Body of pancreas (tissue), 4 donors: ENCODE results near the gene RREB1. TPM values are rescaled to one million over a fixed set of nuclear protein-coding genes. Genes with fewer than 3 reads are reported as not detected.
A peak's percentile ranks its signal among the peaks of the same experiment; 100 is the strongest.

Experiments
- ATAC-seq: fragments of 150-250 bp; one replicate; pipeline ENCODE4 v1.9.1; 2016
- DNase-seq, 4 donors: peaks; one replicate each; pipeline ENCODE4 v3.0.0-alpha.2; 2019
- H3K27ac ChIP-seq, 4 donors: fragments of 200-600 bp; sonication (generic); 1 replicate in 3 of 4; 2 replicates in 1 of 4; pipeline versions ENCODE4 v1.5.1 to v1.6.1; 2016 to 2019; ENCODE audit warnings: mild to moderate bottlenecking in 1 of 4, mixed read lengths in 1 of 4, moderate library complexity in 1 of 4
- H3K27me3 ChIP-seq, 2 donors: fragments of 200-600 bp; sonication (generic); one replicate each; pipeline ENCODE4 v1.6.0; 2016; ENCODE audit warnings: mild to moderate bottlenecking in 1 of 2
- H3K36me3 ChIP-seq, 2 donors: fragments of 200-600 bp; sonication (generic); replicated peaks in 1 of 2; 2 replicates each; pipeline ENCODE4 v1.5.1; 2016; ENCODE audit warnings: low read depth in 2 of 2; ENCODE audit not compliant: insufficient read depth in 1 of 2
- H3K4me1 ChIP-seq: fragments of 200-600 bp; sonication (generic); one replicate; pipeline ENCODE4 v1.6.0; 2016
- H3K4me3 ChIP-seq, 2 donors: fragments of 200-600 bp; sonication (generic); 1 replicate in 1 of 2; 2 replicates in 1 of 2; pipeline ENCODE4 v1.5.1; 2016 to 2019
- H3K9me3 ChIP-seq, 3 donors: fragments of 200-600 bp; sonication (generic); 1 replicate in 2 of 3; 2 replicates in 1 of 3; pipeline ENCODE4 v1.5.1; 2016
- POLR2A ChIP-seq, 3 donors: fragments of 450-650 bp; IDR thresholded peaks; one replicate each; pipeline ENCODE4 v1.6.1; 2016; ENCODE audit warnings: antibody characterized with exemption in 3 of 3, mild to moderate bottlenecking in 2 of 3
- WGBS, 2 donors: methylation state at CpG; one replicate each; pipeline ENCODE4 v1.1.5; 2017; 5-methylcytosine and 5-hydroxymethylcytosine counted together
- intact Hi-C: fragments of 100-400 bp; cut with DNase I; formaldehyde crosslinking; loops from one replicate; pipeline ENCODE4 v1.15.1; 2023
- total RNA-seq, 2 donors: library from RNA; depleted of rRNA; stranded (reverse); fragments of >200 nt; gene quantifications; one replicate each; pipeline ENCODE4 v1.1.0, GENCODE V29; 2016
- TF ChIP-seq, protein P1 (sequence below), 7 experiments: fragments of 450-650 bp in 4 of 7; fragments of 200-600 bp in 3 of 7; sonication (generic) in 3 of 7; IDR thresholded peaks; one replicate each; pipeline ENCODE4 v1.5.1; 2016 to 2019; ENCODE audit warnings: antibody characterized with exemption in 7 of 7

RREB1 gene
- total RNA-seq, 2 donors from 2014 or later, result 33.5 to 44.8 TPM

DNA sequence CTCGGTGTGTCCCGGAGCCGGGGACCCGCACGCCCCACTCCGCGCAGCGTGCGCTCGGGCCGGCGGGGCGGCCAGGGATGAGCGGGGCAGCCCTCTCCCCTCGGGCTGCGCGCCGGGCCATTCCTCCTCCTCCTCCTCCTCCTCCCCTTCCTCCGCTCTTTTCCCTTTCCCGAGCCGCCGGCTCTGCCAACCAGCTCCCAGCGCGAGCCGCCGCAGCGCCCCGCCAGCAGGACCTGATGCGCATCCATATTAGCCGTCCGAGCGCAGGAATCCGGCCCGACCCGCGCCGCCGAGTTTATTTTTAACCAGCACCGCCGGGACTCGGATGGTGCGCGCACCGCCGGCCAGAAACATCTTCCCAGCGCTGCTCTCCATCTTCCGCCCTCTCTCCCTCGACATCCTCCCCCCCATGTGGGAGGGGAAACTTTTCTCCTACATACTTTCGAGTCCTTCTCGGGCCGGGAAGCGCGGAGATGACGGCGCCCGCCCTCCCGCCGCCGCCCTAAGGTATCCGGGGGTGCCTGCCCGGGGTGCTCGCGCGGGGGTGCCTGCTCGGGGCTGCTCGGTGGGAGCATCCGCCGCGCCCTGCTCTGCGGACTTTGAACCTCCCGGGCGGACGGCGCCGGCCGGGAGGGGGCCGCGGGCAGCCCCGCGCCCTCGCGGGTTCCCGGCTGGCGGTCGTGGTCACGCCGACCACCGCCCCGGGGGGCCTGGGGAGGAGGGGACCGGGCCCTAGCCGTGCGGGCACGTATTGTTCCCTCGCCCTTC lies 619 bp downstream of the RREB1 start:
- TF ChIP-seq POLR2A (IDR thresholded peaks at IDR 0.05), result peak; percentile 19 to 52 (median 48)
- TF ChIP-seq, protein P1, sequence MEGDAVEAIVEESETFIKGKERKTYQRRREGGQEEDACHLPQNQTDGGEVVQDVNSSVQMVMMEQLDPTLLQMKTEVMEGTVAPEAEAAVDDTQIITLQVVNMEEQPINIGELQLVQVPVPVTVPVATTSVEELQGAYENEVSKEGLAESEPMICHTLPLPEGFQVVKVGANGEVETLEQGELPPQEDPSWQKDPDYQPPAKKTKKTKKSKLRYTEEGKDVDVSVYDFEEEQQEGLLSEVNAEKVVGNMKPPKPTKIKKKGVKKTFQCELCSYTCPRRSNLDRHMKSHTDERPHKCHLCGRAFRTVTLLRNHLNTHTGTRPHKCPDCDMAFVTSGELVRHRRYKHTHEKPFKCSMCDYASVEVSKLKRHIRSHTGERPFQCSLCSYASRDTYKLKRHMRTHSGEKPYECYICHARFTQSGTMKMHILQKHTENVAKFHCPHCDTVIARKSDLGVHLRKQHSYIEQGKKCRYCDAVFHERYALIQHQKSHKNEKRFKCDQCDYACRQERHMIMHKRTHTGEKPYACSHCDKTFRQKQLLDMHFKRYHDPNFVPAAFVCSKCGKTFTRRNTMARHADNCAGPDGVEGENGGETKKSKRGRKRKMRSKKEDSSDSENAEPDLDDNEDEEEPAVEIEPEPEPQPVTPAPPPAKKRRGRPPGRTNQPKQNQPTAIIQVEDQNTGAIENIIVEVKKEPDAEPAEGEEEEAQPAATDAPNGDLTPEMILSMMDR (IDR thresholded peaks at IDR 0.05), result peak in 1 of 7 experiments; percentile 2
- peak; percentile 47 for ATAC-seq
- DNase-seq, result peak; percentile 54 to 66 (median 58)
- intact Hi-C loops, result no loop called here
- Histone ChIP-seq H3K9me3 (no peaks in the 10 kb centered on the region), H3K4me3 (peak overlapping the region; percentile 84 to 89), H3K27ac (peak overlapping the region; percentile 82 to 91 (median 89)), H3K36me3 (no peaks in the 10 kb centered on the region), H3K27me3 (no peaks in the 10 kb centered on the region), H3K4me1 (peaks cover 44% of the 10 kb centered on the region)
- WGBS, 2 donors, result 0 to 2% methylated on average over 17 to 78 of the region's 94 CpGs

DNA sequence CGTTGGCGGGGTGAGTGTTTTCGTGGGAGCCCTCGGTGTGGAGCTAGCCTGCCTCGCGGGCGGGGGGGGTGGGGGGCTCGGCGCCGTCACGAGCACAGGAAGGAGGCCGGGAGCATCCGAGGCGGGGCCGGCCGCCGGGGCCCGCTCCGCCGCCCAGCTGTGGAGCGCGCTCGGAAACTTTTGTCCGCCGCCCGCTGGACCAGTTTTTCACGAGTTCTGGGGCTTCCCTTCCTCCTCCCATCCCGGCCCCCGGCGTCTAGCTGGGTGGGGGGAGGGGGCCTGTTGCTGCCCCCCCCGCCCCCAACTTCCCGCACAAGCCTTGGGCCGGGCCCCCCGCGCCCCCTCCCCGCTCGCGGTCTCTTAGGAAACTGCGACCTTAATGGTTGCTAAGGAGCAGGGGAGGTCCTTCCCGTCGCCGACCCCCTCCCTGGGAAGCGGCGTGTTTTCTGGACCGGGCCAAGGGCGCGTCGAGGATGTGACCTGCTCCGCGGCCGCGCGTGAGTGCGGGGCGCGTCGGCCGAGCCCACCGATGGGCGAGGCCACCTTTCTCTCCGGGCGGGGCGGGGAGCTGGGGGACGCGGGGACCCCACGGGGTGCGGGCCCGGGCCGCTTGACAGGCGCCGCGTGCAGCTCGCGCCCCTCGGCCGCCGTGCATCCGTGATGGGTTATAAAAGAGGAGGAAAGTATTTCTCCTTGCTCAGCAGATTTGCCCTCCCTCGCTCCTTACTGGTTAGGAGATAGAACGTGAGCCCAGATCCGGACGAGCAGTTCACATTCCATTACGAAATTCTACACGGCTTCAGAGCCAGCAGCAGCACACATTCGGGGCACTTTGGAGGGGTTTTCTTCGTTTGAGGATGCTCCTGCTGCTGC lies 1.4 kb downstream of the RREB1 start:
- intact Hi-C loops, result no loop called here
- H3K36me3 ChIP-seq, result no peaks in the 10 kb centered on the region
- 0% methylated on average over 9 to 54 of the region's 86 CpGs for WGBS, 2 donors
- no peaks in the 10 kb centered on the region for H3K9me3 ChIP-seq
- peak overlapping the region; percentile 82 to 91 (median 89) for H3K27ac ChIP-seq
- ATAC-seq, result peak; percentile 38
- H3K4me1 ChIP-seq, result peaks cover 47% of the 10 kb centered on the region
- peak overlapping the region; percentile 84 to 89 for H3K4me3 ChIP-seq
- no peaks in the 10 kb centered on the region for H3K27me3 ChIP-seq
- peak; percentile 45 to 77 (median 58) for DNase-seq
- peak in 1 of 3 donors; percentile 22 for TF ChIP-seq POLR2A (IDR thresholded peaks at IDR 0.05)
- TF ChIP-seq, protein P1 (IDR thresholded peaks at IDR 0.05), result no peak

DNA sequence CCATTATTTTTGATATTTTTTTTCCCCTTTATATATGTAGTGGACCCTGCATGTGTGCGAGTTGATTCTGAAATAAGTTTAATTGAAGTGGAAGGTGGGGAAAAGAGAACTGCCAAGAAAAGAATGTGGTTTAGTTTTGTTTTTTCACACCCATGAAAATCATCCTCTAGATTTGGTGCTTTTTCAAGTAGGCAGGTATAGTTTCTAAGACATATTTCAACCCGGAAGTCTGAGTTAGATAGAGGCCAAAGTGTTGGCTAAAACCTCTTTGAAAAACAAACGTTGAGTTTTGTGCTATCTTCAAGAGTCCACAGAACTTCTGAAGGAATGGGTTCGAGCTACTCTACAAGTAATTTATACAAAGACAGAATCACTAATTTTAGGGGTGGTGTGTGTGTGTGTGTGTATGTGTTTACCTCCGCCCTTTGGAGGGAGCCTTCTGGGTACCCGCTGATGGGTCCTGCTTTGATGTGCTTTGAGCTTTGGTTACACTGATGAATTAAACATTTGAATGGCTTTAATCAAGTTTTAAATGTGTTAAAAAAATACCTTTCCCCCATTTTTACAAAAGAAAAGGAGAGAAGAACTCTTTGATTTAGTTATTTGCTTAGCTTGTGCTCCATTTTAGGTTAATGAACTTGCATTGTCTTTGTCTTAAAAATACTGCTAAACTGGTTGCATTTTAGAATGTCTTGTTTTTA lies 2.5 kb downstream of the RREB1 start:
- ATAC-seq (no peak), DNase-seq (no peak)
- Histone ChIP-seq H3K27me3 (no peaks in the 10 kb centered on the region), H3K9me3 (no peaks in the 10 kb centered on the region), H3K27ac (peak overlapping the region in 3 of 4 donors; percentile 88 to 91 (median 90)), H3K36me3 (no peaks in the 10 kb centered on the region), H3K4me3 (no peak overlapping the region), H3K4me1 (peaks cover 54% of the 10 kb centered on the region)
- intact Hi-C loops, result no loop called here
- TF ChIP-seq POLR2A (IDR thresholded peaks at IDR 0.05), result no peak
- TF ChIP-seq, protein P1 (IDR thresholded peaks at IDR 0.05), result no peak
- WGBS, 2 donors, result 43 to 46% methylated on average over 6 of the region's 6 CpGs

DNA sequence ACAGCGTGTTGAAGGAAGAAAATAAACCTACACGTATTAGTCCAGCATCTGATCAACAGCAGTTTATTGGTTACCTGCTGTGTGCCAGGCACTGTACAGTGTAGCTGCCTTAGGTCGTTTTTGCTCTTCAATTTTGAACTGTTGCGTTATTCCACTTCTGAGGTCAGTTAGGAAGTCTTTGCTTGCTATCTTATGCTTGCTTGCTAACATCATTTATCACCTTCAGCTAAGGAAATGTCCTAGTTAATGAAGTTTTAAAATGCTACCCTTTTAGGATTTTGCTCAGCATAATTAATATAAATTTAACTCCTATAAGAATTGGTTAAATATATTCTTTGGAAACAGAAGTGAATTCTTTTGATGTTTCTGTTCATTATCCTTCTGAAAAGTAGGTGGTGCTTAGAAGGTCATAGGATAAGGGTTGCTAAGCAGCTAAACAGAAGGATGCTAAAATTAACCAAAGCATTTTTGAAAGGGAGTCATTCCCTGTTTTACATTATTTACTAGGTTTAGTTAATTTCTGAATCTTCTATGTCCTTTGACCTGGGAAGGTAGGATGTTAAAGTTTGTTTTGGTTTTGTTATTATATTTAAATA lies 3.4 kb downstream of the RREB1 start:
- Histone ChIP-seq H3K27me3 (no peaks in the 10 kb centered on the region), H3K4me3 (no peak overlapping the region), H3K9me3 (no peaks in the 10 kb centered on the region), H3K27ac (peak overlapping the region in 1 of 4 donors; percentile 88), H3K36me3 (no peaks in the 10 kb centered on the region), H3K4me1 (peaks cover 60% of the 10 kb centered on the region)
- no peak for TF ChIP-seq POLR2A (IDR thresholded peaks at IDR 0.05)
- TF ChIP-seq, protein P1 (IDR thresholded peaks at IDR 0.05), result no peak
- 44 to 45% methylated on average over 4 of the region's 4 CpGs for WGBS, 2 donors
- no peak for DNase-seq
- intact Hi-C loops, result no loop called here
- no peak for ATAC-seq
